CD14-positive monocyte (primary cell): ENCODE results near the gene TLR7. TPM values are rescaled to one million over a fixed set of nuclear protein-coding genes. Genes with fewer than 3 reads are reported as not detected.

Experiments used
- DNase-seq, 3 donors: peaks; one replicate each; pipeline ENCODE4 v3.0.0-alpha.2; 2011 to 2022
- H2AFZ ChIP-seq: 2 replicates; pipeline ENCODE4 v1.6.0; 2012; ENCODE audit warnings: mild to moderate bottlenecking, low read depth, low read length, inconsistent platforms; ENCODE audit not compliant: insufficient read depth, poor library complexity, severe bottlenecking
- H3K27ac ChIP-seq, 2 donors: 1 replicate in 1 of 2; 2 replicates in 1 of 2; pipeline ENCODE4 v1.5.1; 2012 to 2013; ENCODE audit warnings: low read length in 2 of 2, control low read depth in 1 of 2, inconsistent platforms in 1 of 2, low read depth in 1 of 2, mild to moderate bottlenecking in 1 of 2
- H3K27me3 ChIP-seq, 2 donors: one replicate each; pipeline versions ENCODE4 v1.6.0 to v1.6.1; 2011 to 2013; ENCODE audit warnings: low read length in 2 of 2; ENCODE audit not compliant: control insufficient read depth in 2 of 2, insufficient read depth in 2 of 2
- H3K36me3 ChIP-seq, 2 donors: replicated peaks in 1 of 2; 1 replicate in 1 of 2; 2 replicates in 1 of 2; pipeline versions ENCODE4 v1.5.1 to v1.6.1; 2012 to 2013; ENCODE audit warnings: low read length in 2 of 2, control low read depth in 1 of 2, inconsistent platforms in 1 of 2, mild to moderate bottlenecking in 1 of 2; ENCODE audit not compliant: insufficient read depth in 2 of 2, control insufficient read depth in 1 of 2
- H3K4me1 ChIP-seq, 2 donors: 1 replicate in 1 of 2; 2 replicates in 1 of 2; pipeline versions ENCODE4 v1.5.1 to v1.6.1; 2012 to 2013; ENCODE audit warnings: low read length in 2 of 2, control low read depth in 1 of 2, inconsistent platforms in 1 of 2, mild to moderate bottlenecking in 1 of 2, moderate library complexity in 1 of 2; ENCODE audit not compliant: insufficient read depth in 2 of 2, control insufficient read depth in 1 of 2
- H3K4me2 ChIP-seq: replicated peaks from 2 replicates; pipeline ENCODE3; 2012; ENCODE audit warnings: low read length, moderate library complexity, mild to moderate bottlenecking; ENCODE audit not compliant: poor library complexity, severe bottlenecking; ENCODE audit errors: extremely low read depth
- H3K4me3 ChIP-seq, 3 experiments: fragments of 200-600 bp in 1 of 3; sonication (generic) in 1 of 3; replicated peaks in 1 of 3; 1 replicate in 2 of 3; 2 replicates in 1 of 3; pipeline ENCODE4 v1.5.1; 2011 to 2013; ENCODE audit warnings: low read length in 3 of 3, mild to moderate bottlenecking in 3 of 3, control low read depth in 2 of 3, low read depth in 2 of 3, inconsistent platforms in 1 of 3, moderate library complexity in 1 of 3
- H3K79me2 ChIP-seq: 2 replicates; pipeline ENCODE4 v1.6.0; 2012; ENCODE audit warnings: mild to moderate bottlenecking, control low read depth, inconsistent platforms, low read length, moderate library complexity; ENCODE audit not compliant: insufficient read depth
- H3K9ac ChIP-seq: 2 replicates; pipeline ENCODE4 v1.6.0; 2017; ENCODE audit warnings: low read length, mild to moderate bottlenecking; ENCODE audit not compliant: insufficient read depth, poor library complexity, severe bottlenecking
- H3K9me3 ChIP-seq, 2 donors: replicated peaks in 1 of 2; 1 replicate in 1 of 2; 2 replicates in 1 of 2; pipeline versions ENCODE4 v1.5.1 to v1.6.1; 2012 to 2013; ENCODE audit warnings: low read length in 2 of 2, control low read depth in 1 of 2; ENCODE audit not compliant: control insufficient read depth in 1 of 2, insufficient read depth in 1 of 2
- H4K20me1 ChIP-seq: 2 replicates; pipeline ENCODE4 v1.6.0; 2012; ENCODE audit warnings: mild to moderate bottlenecking, low read length, control low read depth, moderate library complexity; ENCODE audit not compliant: insufficient read depth
- H3K27ac Mint-ChIP-seq, 7 donors: one replicate each; pipeline ENCODE4 v1.8.0; 2020; ENCODE audit warnings: mild to moderate bottlenecking in 7 of 7, mixed read lengths in 7 of 7, moderate library complexity in 6 of 7, inconsistent platforms in 2 of 7
- H3K27me3 Mint-ChIP-seq, 3 donors: one replicate each; pipeline ENCODE4 v1.8.0; 2021 to 2022; ENCODE audit warnings: low read depth in 3 of 3, mild to moderate bottlenecking in 3 of 3, mixed read lengths in 3 of 3, moderate library complexity in 3 of 3, inconsistent platforms in 1 of 3
- H3K36me3 Mint-ChIP-seq, 2 donors: one replicate each; pipeline ENCODE4 v1.8.0; 2020; ENCODE audit warnings: mixed read lengths in 2 of 2, inconsistent platforms in 1 of 2, mild to moderate bottlenecking in 1 of 2
- H3K4me1 Mint-ChIP-seq: one replicate; pipeline ENCODE4 v1.8.0; 2020; ENCODE audit warnings: mild to moderate bottlenecking, mixed read lengths
- H3K4me3 Mint-ChIP-seq, 2 donors: one replicate each; pipeline ENCODE4 v1.8.0; 2020; ENCODE audit warnings: mild to moderate bottlenecking in 2 of 2, mixed read lengths in 2 of 2, moderate library complexity in 1 of 2
- H3K9me3 Mint-ChIP-seq, 7 donors: one replicate each; pipeline ENCODE4 v1.8.0; 2020 to 2022; ENCODE audit warnings: mixed read lengths in 7 of 7, mild to moderate bottlenecking in 6 of 7, moderate library complexity in 6 of 7, inconsistent platforms in 2 of 7
- WGBS: methylation state at CpG from one replicate; pipeline ENCODE4 v1.1.5; 2013; ENCODE audit warnings: missing lambda C conversion rate; ENCODE audit not compliant: insufficient coverage; 5-methylcytosine and 5-hydroxymethylcytosine counted together
- intact Hi-C, 2 donors: fragments of 100-400 bp; cut with micrococcal nuclease; formaldehyde crosslinking; loops; one replicate each; pipeline versions ENCODE4 v1.15.0 to v1.15.1; 2023
- polyA plus RNA-seq, 3 donors: library from polyadenylated mRNA; depleted of rRNA in 1 of 3; unstranded in 2 of 3; stranded (reverse) in 1 of 3; fragments of 300-500 nt in 2 of 3; fragments of >200 nt in 1 of 3; fragmentation: Illumina TruSeq in 2 of 3; gene quantifications; 1 replicate in 2 of 3; 2 replicates in 1 of 3; pipeline ENCODE4 v1.2.3, GENCODE V29; 2012 to 2021
- TF ChIP-seq, protein P1 (sequence below): fragments of 200-600 bp; IDR thresholded peaks from one replicate; pipeline ENCODE4 v1.8.0; 2022; ENCODE audit warnings: antibody characterized with exemption, mild to moderate bottlenecking

Gene TLR7
- polyA plus RNA-seq, 3 donors = 4.2 to 27.3 (median 23.0) TPM

DNA sequence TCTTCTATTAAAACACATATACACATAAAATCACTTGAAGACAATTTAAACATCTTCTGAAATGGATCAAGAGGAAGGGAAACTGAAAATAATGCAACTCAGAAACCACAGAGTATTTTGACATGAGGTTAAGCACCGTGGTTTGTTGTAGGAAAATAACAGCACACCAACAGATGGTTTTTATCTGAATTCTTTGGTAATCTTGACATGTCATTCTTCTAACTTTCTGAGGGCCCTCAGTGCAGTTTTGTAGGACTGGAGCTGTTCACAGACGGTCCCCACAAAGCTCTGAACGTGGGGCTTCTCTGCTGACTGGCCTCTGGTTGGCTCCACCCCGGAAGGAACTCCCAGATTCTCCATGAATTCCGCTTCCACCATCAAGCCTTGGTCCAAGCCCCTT is 23.6 kb downstream of the TLR7 start:
- H3K4me1 Mint-ChIP-seq = peaks cover 67% of the 10 kb centered on the region
- H3K4me2 ChIP-seq = peak overlapping the region; percentile 56

DNA sequence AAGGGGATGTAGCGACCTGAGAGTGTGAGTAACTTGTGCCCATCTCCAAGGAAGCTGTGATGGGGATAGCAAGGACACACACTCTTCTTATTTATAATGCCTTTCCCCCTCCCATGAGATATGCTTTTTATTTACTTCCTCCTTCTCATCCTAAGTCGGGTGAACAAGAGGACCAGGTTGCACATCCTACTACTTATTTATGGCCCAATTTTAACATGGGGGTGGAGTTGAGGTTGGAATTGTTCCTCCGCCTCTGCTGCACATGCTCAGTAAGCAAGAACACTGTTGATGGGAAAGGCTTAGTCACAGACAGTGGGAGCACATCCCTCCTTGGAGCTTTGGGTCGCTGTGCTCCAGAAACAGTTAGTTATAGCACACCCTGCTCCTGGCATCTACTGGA is 24.3 kb downstream of the TLR7 start:
- no peak overlapping the region for H3K4me3 Mint-ChIP-seq
- H3K9me3 Mint-ChIP-seq = peaks cover 0 to 9% (median 0%) of the 10 kb centered on the region in 7 donors
- H3K36me3 Mint-ChIP-seq = peaks cover 14% of the 10 kb centered on the region in 2 donors
- Histone ChIP-seq H3K9me3 (no peaks in the 10 kb centered on the region), H3K27me3 (peaks cover 0 to 20% of the 10 kb centered on the region in 2 donors), H3K4me1 (peaks cover 65 to 66% of the 10 kb centered on the region in 2 donors), H4K20me1 (no peaks in the 10 kb centered on the region), H3K4me2 (peak overlapping the region; percentile 56), H3K27ac (peak overlapping the region; percentile 76 to 79), H3K4me3 (peak overlapping the region in 1 of 3 experiments; percentile 56), H3K36me3 (peaks cover 12 to 15% of the 10 kb centered on the region in 2 donors), H3K79me2 (peaks cover 10% of the 10 kb centered on the region), H2AFZ (no peak overlapping the region), H3K9ac (no peak overlapping the region)
- peak in 2 of 3 donors; percentile 21 to 26 for DNase-seq
- H3K4me1 Mint-ChIP-seq = peaks cover 72% of the 10 kb centered on the region
- intact Hi-C loops = loop anchor here in 1 of 2 donors (5.0 kb wide), 1 partner anchor 79 kb away; no protein-coding TSS in a partner anchor
- H3K27me3 Mint-ChIP-seq = peaks cover 0 to 29% (median 1%) of the 10 kb centered on the region in 3 donors
- WGBS = no CpG with 5 or more reads among the region's 4 CpGs
- TF ChIP-seq, protein P1, sequence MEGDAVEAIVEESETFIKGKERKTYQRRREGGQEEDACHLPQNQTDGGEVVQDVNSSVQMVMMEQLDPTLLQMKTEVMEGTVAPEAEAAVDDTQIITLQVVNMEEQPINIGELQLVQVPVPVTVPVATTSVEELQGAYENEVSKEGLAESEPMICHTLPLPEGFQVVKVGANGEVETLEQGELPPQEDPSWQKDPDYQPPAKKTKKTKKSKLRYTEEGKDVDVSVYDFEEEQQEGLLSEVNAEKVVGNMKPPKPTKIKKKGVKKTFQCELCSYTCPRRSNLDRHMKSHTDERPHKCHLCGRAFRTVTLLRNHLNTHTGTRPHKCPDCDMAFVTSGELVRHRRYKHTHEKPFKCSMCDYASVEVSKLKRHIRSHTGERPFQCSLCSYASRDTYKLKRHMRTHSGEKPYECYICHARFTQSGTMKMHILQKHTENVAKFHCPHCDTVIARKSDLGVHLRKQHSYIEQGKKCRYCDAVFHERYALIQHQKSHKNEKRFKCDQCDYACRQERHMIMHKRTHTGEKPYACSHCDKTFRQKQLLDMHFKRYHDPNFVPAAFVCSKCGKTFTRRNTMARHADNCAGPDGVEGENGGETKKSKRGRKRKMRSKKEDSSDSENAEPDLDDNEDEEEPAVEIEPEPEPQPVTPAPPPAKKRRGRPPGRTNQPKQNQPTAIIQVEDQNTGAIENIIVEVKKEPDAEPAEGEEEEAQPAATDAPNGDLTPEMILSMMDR = no peak
- peak overlapping the region; percentile 86 to 96 (median 94) for H3K27ac Mint-ChIP-seq

More for the DNA sequence above, 23.6 kb downstream of the TLR7 start:
- Mint-ChIP-seq H3K9me3 (peaks cover 0 to 9% (median 0%) of the 10 kb centered on the region in 7 donors), H3K36me3 (peaks cover 21% of the 10 kb centered on the region in 2 donors), H3K27ac (peak overlapping the region; percentile 86 to 96 (median 94)), H3K27me3 (peaks cover 0 to 33% (median 1%) of the 10 kb centered on the region in 3 donors), H3K4me3 (peak overlapping the region; percentile 27 to 67)
- peak overlapping the region; percentile 76 to 79 for H3K27ac ChIP-seq
- H3K79me2 ChIP-seq = peaks cover 10% of the 10 kb centered on the region
- no peak overlapping the region for H2AFZ ChIP-seq
- H3K36me3 ChIP-seq = peaks cover 19 to 22% of the 10 kb centered on the region in 2 donors
- no peaks in the 10 kb centered on the region for H3K9me3 ChIP-seq
- H3K27me3 ChIP-seq = peaks cover 0 to 26% of the 10 kb centered on the region in 2 donors
- peak; percentile 30 to 54 (median 35) for DNase-seq
- H3K4me3 ChIP-seq = peak overlapping the region in 1 of 3 experiments; percentile 56
- TF ChIP-seq, protein P1 = no peak
- H3K4me1 ChIP-seq = peaks cover 59 to 60% of the 10 kb centered on the region in 2 donors
- no CpG with 5 or more reads among the region's 5 CpGs for WGBS
- H4K20me1 ChIP-seq = no peaks in the 10 kb centered on the region
- H3K9ac ChIP-seq = no peak overlapping the region
- intact Hi-C loops = loop anchor here in 1 of 2 donors (5.0 kb wide), 1 partner anchor 78 kb away; no protein-coding TSS in a partner anchor
